HG03097 (cell line): Measurements from ENCODE around the gene SPATS2.
"Not testable (repeated sequence)": the region's sequence is repeated elsewhere in the genome, so short reads cannot be mapped to it uniquely, and the experiment has no call there.

Experiments
- ATAC-seq: cut with Tn5 transposase; IDR thresholded peaks from one replicate; pipeline ENCODE4 v1.9.1; 2021; ENCODE audit not compliant: unreplicated experiment, low FRiP score

Gene SPATS2

GRCh38 chr12:49367381-49368239 is at the start of gene SPATS2:
TSS of gene SPATS2 (plus strand) at chr12:49367462. CDS start at chr12:49461013, 93,551 bp downstream.
- no peak for ATAC-seq

DNA sequence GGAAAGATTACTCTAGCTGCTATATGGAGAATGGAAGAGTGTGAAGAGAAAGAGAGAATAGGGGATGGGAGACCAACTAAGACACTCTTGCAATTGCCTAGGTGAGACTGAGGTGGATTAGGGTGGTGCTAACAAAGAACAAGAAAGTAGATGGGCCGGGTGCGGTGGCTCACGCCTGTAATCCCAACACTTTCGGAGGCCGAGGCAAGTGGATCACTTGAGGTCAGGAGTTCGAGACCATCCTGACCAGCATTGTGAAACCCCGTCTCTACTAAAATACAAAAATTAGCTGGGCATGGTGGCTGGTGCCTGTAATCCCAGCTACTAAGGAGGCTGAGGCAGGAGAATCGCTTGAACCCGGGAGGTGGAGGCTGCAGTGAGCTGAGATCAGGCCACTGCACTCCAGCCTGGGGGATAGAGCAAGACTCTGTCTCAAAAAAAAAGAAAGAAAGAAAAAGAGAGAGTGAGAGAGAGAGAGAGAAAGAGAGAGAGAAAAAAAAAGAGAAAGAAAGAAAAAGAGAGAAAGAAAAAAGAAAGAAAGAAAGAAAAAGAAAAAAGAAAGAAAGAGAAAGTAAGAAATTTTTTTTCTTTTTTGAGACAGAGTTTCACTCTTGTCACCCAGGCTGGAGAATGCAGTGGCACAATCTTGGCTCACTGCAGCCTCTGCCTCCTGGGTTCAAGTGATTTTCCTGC is 46.7 kb upstream of the SPATS2 start:
- ATAC-seq: not testable (repeated sequence)

DNA sequence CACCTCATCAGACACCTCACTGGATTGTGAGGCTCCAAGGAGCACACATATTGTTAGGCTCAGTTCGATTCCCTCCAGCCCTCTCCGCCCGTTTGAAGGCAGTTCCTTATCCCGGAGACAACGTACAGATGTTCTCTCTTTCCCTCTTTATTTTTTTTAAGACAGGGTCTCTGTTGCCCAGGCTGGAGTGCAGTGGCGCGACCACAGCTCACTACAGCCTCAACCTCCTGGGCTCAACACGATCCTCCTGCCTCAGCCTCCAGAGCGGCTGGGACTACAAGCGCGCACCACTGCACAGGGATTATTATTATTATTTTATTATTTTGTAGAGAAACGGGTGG is 44.9 kb upstream of the SPATS2 start:
- ATAC-seq: no peak

DNA sequence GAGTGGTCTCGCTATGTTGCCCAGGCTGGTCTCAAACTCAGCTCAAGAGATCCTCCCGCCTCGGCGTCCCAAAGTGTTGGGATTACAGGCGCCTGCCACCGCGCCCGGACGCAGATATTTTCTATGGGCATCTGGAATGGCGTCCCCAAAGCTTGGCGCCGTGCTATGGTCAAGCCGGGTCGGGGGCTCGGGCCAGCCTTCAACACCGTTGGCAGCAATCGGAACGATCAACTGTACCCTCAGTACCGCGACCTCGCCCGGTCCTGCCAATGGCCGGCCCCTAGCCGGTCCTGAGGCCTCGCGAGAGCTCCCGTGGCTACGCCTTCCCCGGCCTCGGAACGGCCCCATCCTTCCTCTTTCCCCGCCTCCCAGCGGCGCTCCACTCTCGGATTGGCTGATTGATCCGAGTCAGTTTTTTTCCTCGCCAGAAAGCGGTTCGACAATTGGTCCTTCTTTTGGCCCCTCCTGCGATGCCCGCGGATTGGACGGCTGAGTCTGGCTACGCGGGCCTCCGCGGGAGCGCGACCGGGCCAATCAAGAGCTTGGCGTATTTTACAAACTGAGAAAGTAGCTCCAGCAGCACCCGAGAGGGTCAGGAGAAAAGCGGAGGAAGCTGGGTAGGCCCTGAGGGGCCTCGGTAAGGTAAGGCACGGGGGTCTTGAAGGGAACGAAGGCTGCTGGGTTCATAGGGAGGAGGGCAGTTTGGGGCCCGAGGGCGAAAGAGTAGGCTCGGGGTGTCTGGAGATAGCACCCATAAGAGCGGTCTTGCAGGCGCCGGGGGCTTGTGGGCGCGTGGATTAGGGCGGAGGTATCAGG is 44.3 kb upstream of the SPATS2 start, which contains the start of gene TROAP:
Gene TROAP, plus strand, starts transcription at position 548 of the 816 bp plus-strand sequence. CDS start 354 bp downstream, outside the sequence.
- peak; percentile 96 for ATAC-seq

DNA sequence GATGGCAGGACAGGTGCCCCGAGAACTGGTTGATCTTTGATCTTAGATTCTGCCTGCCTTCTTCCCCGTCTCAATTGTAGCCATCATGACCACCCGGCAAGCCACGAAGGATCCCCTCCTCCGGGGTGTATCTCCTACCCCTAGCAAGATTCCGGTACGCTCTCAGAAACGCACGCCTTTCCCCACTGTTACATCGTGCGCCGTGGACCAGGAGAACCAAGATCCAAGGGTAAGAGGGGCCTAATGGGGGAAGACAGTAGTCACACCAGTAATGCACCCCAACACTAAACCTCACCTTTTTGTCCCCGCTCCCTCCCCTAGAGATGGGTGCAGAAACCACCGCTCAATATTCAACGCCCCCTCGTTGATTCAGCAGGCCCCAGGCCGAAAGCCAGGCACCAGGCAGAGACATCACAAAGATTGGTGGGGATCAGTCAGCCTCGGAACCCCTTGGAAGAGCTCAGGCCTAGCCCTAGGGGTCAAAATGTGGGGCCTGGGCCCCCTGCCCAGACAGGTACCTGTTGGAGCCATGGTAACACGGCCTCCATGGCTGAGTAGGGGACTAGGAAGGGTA is 43.7 kb upstream of the SPATS2 start:
- ATAC-seq: no peak

DNA sequence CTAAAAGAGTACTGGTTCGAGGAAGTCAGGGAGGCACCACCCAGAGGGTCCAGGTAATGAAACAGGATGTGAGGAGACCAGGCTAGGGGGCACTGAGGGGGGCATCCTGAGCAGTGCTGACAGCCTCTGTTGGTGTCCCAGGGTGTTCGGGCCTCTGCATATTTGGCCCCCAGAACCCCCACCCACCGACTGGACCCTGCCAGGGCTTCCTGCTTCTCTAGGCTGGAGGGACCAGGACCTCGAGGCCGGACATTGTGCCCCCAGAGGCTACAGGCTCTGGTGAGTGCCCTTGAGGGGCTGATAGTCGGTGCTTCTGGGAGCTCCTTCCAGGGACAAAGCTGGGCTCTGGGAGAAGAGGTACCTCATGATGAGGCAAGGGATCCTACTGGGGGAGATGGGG is 41.7 kb upstream of the SPATS2 start:
- ATAC-seq: no peak

GRCh38 chr12:49327368-49327767 is 39.9 kb upstream of the SPATS2 start:
- ATAC-seq: no peak

DNA sequence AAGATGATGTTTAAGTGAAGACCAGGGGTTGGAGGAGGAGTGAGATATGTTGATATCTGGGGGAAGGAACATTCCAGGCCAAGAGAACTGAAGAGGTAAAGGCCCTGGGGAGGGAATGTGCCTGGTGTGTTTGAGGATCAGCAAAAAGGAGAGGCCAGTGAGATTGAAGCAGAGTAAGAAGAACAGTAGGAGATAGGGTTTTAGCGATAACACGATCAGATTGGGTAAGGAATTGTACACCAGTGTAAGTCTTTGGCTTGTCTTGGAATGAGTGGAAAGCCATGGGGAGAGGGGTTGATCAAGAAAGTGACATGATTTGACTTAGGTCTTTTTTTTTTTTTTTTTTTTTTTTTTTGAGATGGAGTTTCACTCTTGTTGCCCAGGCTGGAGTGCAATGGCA is 39.4 kb upstream of the SPATS2 start:
- no peak for ATAC-seq

DNA sequence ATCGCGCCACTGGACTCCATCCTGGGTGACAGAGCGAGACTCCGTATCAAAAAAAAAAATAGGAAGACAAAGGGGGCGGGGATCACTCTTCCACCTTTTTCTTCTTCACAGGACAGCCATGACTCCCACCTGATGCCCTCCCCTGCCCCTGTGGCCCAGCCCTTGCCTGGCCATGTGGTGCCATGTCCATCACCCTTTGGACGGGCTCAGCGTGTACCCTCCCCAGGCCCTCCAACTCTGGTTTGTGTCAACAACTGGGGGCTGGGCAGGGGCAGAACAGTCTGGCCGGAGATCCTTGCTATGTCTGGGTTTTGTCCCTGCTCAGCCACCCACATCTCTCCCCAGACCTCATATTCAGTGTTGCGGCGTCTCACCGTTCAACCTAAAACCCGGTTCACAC is 38.4 kb upstream of the SPATS2 start:
- ATAC-seq: no peak

GRCh38 chr12:49330032-49330619 is 37.1 kb upstream of the SPATS2 start:
- no peak for ATAC-seq

GRCh38 chr12:49330631-49331379 is 36.5 kb upstream of the SPATS2 start:
- no peak for ATAC-seq

DNA sequence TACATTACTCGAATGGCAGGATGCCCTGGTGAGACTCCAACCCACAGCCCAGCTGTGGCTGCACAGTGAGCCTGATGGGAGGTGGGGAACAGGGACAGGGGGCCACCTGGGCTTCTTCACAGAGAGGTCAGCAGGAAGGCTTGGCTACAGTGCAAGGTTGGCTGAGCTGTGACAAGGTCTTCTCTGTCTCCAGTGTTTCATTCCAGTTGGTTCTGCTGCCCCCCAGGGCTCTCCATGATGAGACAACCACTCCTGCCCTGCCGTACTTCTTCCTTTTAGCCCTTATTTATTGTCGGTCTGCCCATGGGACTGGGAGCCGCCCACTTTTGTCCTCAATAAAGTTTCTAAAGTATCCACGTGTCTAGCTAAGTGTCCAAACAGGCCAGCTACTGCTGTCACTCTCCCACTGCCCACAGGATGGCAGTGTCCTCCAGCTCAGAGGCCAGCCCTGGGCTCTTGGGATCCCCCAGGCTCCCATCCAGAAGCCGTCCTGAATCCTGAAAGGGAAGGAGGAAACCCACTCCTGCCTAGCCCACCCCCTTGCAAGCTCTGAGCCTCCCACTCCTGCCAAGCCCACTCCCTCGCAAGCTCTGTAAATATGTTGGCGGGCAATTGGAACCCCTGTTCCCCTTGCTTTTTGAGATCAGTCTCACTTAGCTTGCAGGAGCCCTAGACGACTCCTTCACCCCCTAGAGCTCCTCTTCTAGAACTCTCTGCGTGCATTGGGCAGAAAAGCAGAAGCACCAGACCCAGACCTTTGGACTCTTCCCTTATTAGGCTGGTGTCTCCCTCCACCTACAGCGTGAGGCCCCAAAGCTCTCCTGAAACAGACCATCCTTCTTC is 35.7 kb upstream of the SPATS2 start:
- no peak for ATAC-seq

DNA sequence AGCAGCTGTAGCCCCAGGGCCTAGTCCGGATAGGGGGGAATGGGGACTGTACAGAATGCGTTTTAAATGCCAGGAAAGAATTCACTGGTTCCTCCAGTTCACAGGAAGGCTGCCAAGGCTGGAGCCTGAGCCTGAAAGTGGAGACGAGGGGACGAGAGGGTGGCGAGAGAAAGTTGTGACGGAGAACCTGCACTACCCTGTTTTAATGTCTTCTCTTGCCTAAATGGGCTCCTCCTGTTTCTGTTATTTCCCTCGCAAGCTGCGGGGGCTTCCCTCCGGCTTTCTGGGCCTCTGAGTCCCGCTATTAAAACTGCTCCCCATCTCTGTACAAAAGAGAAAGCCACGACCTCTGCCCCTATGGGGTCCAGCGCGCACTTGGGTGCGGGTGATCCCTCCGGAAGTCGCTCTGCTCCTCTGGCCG is 34.8 kb upstream of the SPATS2 start:
- ATAC-seq: no peak

DNA sequence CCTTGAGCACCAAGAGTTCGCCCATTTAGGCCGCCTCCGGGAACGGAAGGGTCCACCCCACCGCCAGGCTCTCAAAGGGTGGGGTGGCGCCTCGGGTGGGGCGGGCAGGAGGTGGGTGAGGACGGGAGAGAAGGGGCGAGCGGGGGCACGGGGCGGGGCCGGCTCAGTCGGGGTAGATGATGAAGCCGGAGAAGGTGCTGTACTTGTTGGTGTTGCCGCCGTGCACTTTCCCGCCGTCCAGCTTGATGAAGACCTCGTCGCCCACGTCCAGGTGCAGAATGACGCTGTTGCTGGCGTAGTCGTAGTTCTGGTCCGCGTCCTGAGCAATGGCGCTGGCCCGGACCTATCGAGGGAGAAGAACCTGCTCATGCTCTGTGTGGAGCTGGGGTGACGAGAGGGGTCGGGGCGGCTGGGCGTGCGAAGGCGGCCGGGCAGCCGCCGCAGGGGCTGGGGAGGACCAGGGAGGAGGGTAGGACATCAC is 34.3 kb upstream of the SPATS2 start:
- no peak for ATAC-seq

DNA sequence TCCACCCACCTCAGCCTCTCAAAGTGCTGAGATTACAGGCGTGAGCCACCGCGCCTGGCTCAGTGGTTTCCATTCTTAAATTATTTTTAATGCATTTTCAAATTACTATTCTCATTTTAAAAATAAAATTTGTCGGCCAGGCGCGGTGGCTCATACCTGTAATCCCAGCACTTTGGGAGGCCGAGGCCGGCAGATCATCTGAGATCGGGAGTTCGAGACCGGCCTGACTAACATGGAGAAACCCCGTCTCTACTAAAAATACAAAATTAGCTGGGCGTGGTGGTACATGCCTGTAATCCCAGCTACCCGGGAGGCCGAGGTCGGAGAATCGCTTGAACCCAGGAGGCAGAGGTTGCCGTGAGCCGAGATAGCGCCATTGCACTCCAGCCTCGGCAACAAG is 33.5 kb upstream of the SPATS2 start:
- ATAC-seq: not testable (repeated sequence)

DNA sequence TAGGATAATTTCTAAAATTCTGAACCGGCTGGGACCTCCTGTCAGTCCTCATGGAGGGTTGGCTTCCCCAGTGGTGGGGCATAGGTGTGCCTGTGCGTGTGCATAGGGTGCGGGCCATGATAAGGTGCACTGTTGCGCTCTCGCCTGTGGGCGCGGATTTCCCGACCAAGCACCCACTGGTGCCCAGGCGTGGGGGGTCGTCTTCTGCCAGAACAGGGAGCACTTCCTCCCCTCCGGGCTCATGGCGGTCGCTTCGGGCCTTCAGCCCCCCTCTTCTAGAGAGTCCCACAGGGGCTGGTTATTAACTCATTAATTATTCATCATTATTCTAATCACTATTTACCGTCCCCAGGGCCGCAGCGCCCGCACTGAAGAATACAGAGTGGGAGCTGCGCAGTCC is 33.0 kb upstream of the SPATS2 start:
- ATAC-seq: no peak

GRCh38 chr12:49334681-49335080 is 32.6 kb upstream of the SPATS2 start:
- ATAC-seq: no peak

GRCh38 chr12:49335118-49335954 is 31.9 kb upstream of the SPATS2 start:
- no peak for ATAC-seq
